Aortic smooth muscle cell (primary cell): ENCODE results near the gene CACNB4. TPM values are rescaled to one million over a fixed set of nuclear protein-coding genes. Genes with fewer than 3 reads are reported as not detected.

Experiments used
- total RNA-seq: library from RNA; depleted of rRNA; stranded (reverse); fragments of >200 nt; gene quantifications from 2 replicates; pipeline ENCODE4 v1.2.3, GENCODE V29; 2014

The CACNB4 gene
- total RNA-seq = 0.79 and 1.3 TPM in 2 replicates

GRCh38 chr2:152098496-152099366, at the start of gene CACNB4:
TSS of gene CACNB4 (minus strand) at chr2:152099044.

GRCh38 chr2:151828143-151828889, 270.5 kb downstream of the CACNB4 start, which contains the start of gene ARL5A:
TSS of gene ARL5A (minus strand) at chr2:151828421. CDS start at chr2:151828176, 245 bp downstream.

Other genes starting within 250 kb of the CACNB4 start
- gene STAM2, start 76.7 kb upstream of the CACNB4 start, total RNA-seq = 40.3 and 48.8 TPM in 2 replicates
- 8.7 and 11.7 TPM in 2 replicates for gene FMNL2, start 236.1 kb upstream of the CACNB4 start, total RNA-seq